ENCODE data around the gene TCAIM. TPM values are rescaled to one million over a fixed set of nuclear protein-coding genes. Genes with fewer than 3 reads are reported as not detected.

Gene TCAIM
- total and polyA plus RNA-seq, 2 of the 4 experiments (the other 2 are of a cell fraction): 11.0 to 21.5 TPM

DNA sequence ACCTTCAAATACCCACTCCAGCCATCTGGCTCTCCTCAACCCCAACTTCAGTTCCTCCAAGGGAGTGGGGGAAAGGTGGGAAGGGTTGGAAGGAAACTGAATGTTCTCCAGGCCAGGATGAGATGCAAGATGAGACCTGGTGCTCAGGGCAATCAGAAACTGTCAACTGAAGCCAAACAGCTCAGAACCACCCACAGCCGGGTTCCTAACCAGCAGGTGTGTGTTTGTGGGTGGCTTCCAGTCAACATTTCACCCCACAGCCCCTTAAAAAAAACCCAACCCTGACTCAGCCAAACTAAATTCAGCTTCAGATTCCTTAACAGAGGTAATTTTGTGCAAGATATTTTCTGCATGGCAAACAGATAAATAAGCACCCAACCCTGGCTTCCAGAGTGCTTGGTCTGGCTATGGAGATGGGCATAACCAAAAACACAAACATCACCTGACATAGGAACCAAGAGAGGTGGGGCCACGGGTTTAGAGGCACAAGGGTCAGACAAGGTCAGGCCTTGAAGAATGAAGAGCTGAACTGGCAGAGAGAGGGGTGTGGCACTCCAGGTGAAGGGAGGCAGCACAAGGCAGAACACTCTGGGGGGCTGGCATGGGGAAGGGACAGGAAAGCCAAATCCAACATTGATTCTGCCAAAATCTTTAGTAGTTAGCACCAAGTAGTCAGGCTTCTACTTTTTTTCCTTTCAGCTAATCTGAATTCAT, 104.2 kb downstream of the TCAIM start:
- H3K4me3 ChIP-seq (ENCODE audit: insufficient read depth, low read depth, low read length): no peak overlapping the region
- no peak overlapping the region for H3K27ac ChIP-seq (ENCODE audit: insufficient read depth, low read length)
- H2AFZ ChIP-seq (replicated peaks; ENCODE audit: low read length, poor library complexity): no peak overlapping the region
- H4K5ac ChIP-seq (ENCODE audit: low read depth, low read length): no peak overlapping the region
- no peak overlapping the region for H3K14ac ChIP-seq (replicated peaks; ENCODE audit: low read depth, low read length)
- H3K27me3 ChIP-seq (ENCODE audit: control insufficient read depth, insufficient read depth, low read length): no peaks in the 10 kb centered on the region
- no peak overlapping the region for H3K56ac ChIP-seq (ENCODE audit: extremely low read depth, insufficient read depth, low read length)
- H3K4ac ChIP-seq (ENCODE audit: low read depth, low read length): no peak overlapping the region
- ATAC-seq (ENCODE audit: low read depth): no peak
- no CpG with 5 or more reads among the region's 2 CpGs for WGBS, 2 experiments (ENCODE audit: extremely low coverage in 2 of 2, insufficient read length in 1 of 2)
- H3K23ac ChIP-seq (ENCODE audit: low read depth, low read length): no peak overlapping the region
- H3K79me1 ChIP-seq (ENCODE audit: low read depth in 1 of 2, low read length in 2 of 2): peaks cover 0 to 16% of the 10 kb centered on the region in 2 experiments; a peak in 3 of 4 replicates
- H2BK20ac ChIP-seq (ENCODE audit: low read depth, low read length): no peak overlapping the region
- no peak overlapping the region for H2BK120ac ChIP-seq (ENCODE audit: low read depth, low read length)
- peaks cover 8% of the 10 kb centered on the region; the same call in 1 of the 2 replicates for H3K9me1 ChIP-seq (ENCODE audit: insufficient read depth, low read length)
- no peak overlapping the region for H4K91ac ChIP-seq (ENCODE audit: insufficient read depth, low read depth, low read length)
- H3K36me3 ChIP-seq (ENCODE audit: control insufficient read depth, insufficient read depth, low read length): peaks cover 36% of the 10 kb centered on the region
- H4K20me1 ChIP-seq (ENCODE audit: insufficient read depth, low read length): no peaks in the 10 kb centered on the region
- no peak overlapping the region for H2BK15ac ChIP-seq (ENCODE audit: low read depth, low read length)
- no peak overlapping the region for H3K18ac ChIP-seq (ENCODE audit: low read depth, low read length)
- in situ Hi-C loops (cut with MboI; ENCODE audit: low sequenced_read_pairs) (no loop called here), dilution Hi-C loops (cut with HindIII; ENCODE audit: low sequenced_read_pairs, unreplicated experiment) (no loop called here), intact Hi-C loops (cut with micrococcal nuclease) (no loop called here)
- no peak overlapping the region for H2AK5ac ChIP-seq (ENCODE audit: low read depth, low read length)
- no peak overlapping the region for H4K8ac ChIP-seq (ENCODE audit: low read depth in 2 of 2, low read length in 2 of 2)
- ChIA-PET POLR2A (ENCODE audit: unreplicated experiment) (no interaction called here), CTCF (interaction anchor here (0.6 kb wide), 1 partner anchor 10 kb away, joined by 3 read pairs; no protein-coding TSS in a partner anchor)
- H3K4me1 ChIP-seq (ENCODE audit: control insufficient read depth, insufficient read depth, low read length): no peaks in the 10 kb centered on the region
- no peak overlapping the region for H3K9ac ChIP-seq (ENCODE audit: low read depth, low read length)
- BruUV-seq (replicated peaks): no TSS peak
- TF ChIP-seq RAD21 (IDR thresholded peaks at IDR 0.05; ENCODE audit: low read length) (no peak), RCOR1 (IDR thresholded peaks at IDR 0.05; ENCODE audit: insufficient replicate concordance, low read length) (no peak), MAZ (IDR thresholded peaks at IDR 0.05; ENCODE audit: borderline replicate concordance, low read depth, low read length) (no peak), MAFK (IDR thresholded peaks at IDR 0.05; ENCODE audit: low read depth, low read length) (no peak), BHLHE40 (IDR thresholded peaks at IDR 0.05; ENCODE audit: low read depth, low read length) (no peak), MXI1 (IDR thresholded peaks at IDR 0.05; ENCODE audit: borderline replicate concordance, low read depth, low read length) (no peak), RFX5 (IDR thresholded peaks at IDR 0.05; ENCODE audit: low read depth, low read length) (no peak), CEBPB (IDR thresholded peaks at IDR 0.05; ENCODE audit: low read depth, low read length) (no peak)
- H2AK9ac ChIP-seq (replicated peaks; ENCODE audit: low read depth, low read length, poor library complexity): no peak overlapping the region
- no peak overlapping the region for H2BK5ac ChIP-seq (ENCODE audit: low read depth, low read length, poor library complexity, severe bottlenecking)
- H3K4me2 ChIP-seq (ENCODE audit: low read depth, low read length): no peak overlapping the region
- DNase-seq: no peak
- H3K9me3 ChIP-seq (ENCODE audit: control insufficient read depth, insufficient read depth, low read length): peaks cover 12% of the 10 kb centered on the region
